Large intestine (tissue), 3 donors: ENCODE data around the gene ABHD17C. TPM values are rescaled to one million over a fixed set of nuclear protein-coding genes. Genes with fewer than 3 reads are reported as not detected.

Experiments
- DNase-seq, 2 donors: peaks; one replicate each; pipeline versions ENCODE4 v3.0.0 to v3.0.0-alpha.2; 2013
- H3K27ac ChIP-seq: one replicate; pipeline ENCODE4 v1.5.1; 2013; ENCODE audit warnings: low read length
- H3K27me3 ChIP-seq: 2 replicates; pipeline ENCODE4 v1.6.1; 2013; ENCODE audit warnings: low read length; ENCODE audit not compliant: control insufficient read depth, insufficient read depth
- H3K36me3 ChIP-seq: 2 replicates; pipeline ENCODE4 v1.6.1; 2013; ENCODE audit warnings: low read length; ENCODE audit not compliant: control insufficient read depth, insufficient read depth
- H3K4me1 ChIP-seq: one replicate; pipeline ENCODE4 v1.6.1; 2013; ENCODE audit warnings: low read length; ENCODE audit not compliant: control insufficient read depth, insufficient read depth
- H3K4me3 ChIP-seq: one replicate; pipeline ENCODE4 v1.5.1; 2013; ENCODE audit warnings: low read length
- H3K9me3 ChIP-seq: one replicate; pipeline ENCODE4 v1.6.1; 2013; ENCODE audit warnings: mild to moderate bottlenecking, low read depth, low read length, moderate library complexity; ENCODE audit not compliant: control insufficient read depth
- WGBS: methylation state at CpG from one replicate; pipeline ENCODE4 v1.1.5; 2013; ENCODE audit warnings: low lambda C conversion rate; ENCODE audit not compliant: insufficient coverage; 5-methylcytosine and 5-hydroxymethylcytosine counted together
- polyA plus RNA-seq: library from polyadenylated mRNA; unstranded; fragments of 120-200 nt; gene quantifications from one replicate; pipeline ENCODE4 v1.2.1, GENCODE V29; 2013

ABHD17C gene
- polyA plus RNA-seq, 1 donor: 50.7 TPM

- DNase-seq: no peak
- Histone ChIP-seq H3K4me3 (no peak overlapping the region), H3K36me3 (no peaks in the 10 kb centered on the region), H3K9me3 (no peaks in the 10 kb centered on the region), H3K27me3 (peaks cover 12% of the 10 kb centered on the region), H3K4me1 (no peaks in the 10 kb centered on the region), H3K27ac (no peak overlapping the region)
- WGBS: no CpG with 5 or more reads among the region's 1 CpG
These were observed 95.9 kb downstream of the ABHD17C start for GRCh38 chr15:80791004-80791403.

- H3K4me1 ChIP-seq: no peaks in the 10 kb centered on the region
- no peak overlapping the region for H3K27ac ChIP-seq
- no peaks in the 10 kb centered on the region for H3K9me3 ChIP-seq
- peaks cover 13% of the 10 kb centered on the region for H3K27me3 ChIP-seq
- no peaks in the 10 kb centered on the region for H3K36me3 ChIP-seq
- H3K4me3 ChIP-seq: no peak overlapping the region
- no CpG with 5 or more reads among the region's 5 CpGs for WGBS
- DNase-seq: no peak
These were observed 101.3 kb downstream of the ABHD17C start for GRCh38 chr15:80796407-80796806.

- DNase-seq: no peak
- H3K4me3 ChIP-seq: no peak overlapping the region
- no peak overlapping the region for H3K27ac ChIP-seq
- no peaks in the 10 kb centered on the region for H3K4me1 ChIP-seq
- H3K9me3 ChIP-seq: no peaks in the 10 kb centered on the region
- H3K27me3 ChIP-seq: peaks cover 8% of the 10 kb centered on the region
- no CpG with 5 or more reads among the region's 3 CpGs for WGBS
- no peaks in the 10 kb centered on the region for H3K36me3 ChIP-seq
These were observed 103.8 kb downstream of the ABHD17C start for GRCh38 chr15:80798911-80799310.

GRCh38 chr15:80800067-80800466 is 105.0 kb downstream of the ABHD17C start:
- H3K9me3 ChIP-seq: no peaks in the 10 kb centered on the region
- peaks cover 3% of the 10 kb centered on the region for H3K27me3 ChIP-seq
- no peaks in the 10 kb centered on the region for H3K4me1 ChIP-seq
- DNase-seq: no peak
- H3K27ac ChIP-seq: no peak overlapping the region
- no CpG with 5 or more reads among the region's 5 CpGs for WGBS
- H3K36me3 ChIP-seq: no peaks in the 10 kb centered on the region
- H3K4me3 ChIP-seq: no peak overlapping the region

GRCh38 chr15:80801891-80802680 is 107.0 kb downstream of the ABHD17C start:
- Histone ChIP-seq H3K27ac (no peak overlapping the region), H3K9me3 (no peaks in the 10 kb centered on the region), H3K27me3 (peaks cover 3% of the 10 kb centered on the region), H3K4me3 (no peak overlapping the region), H3K4me1 (no peaks in the 10 kb centered on the region), H3K36me3 (no peaks in the 10 kb centered on the region)
- WGBS: no CpG with 5 or more reads among the region's 10 CpGs
- DNase-seq: no peak

GRCh38 chr15:80803580-80804525 is 108.7 kb downstream of the ABHD17C start:
- H3K4me3 ChIP-seq: no peak overlapping the region
- H3K27ac ChIP-seq: no peak overlapping the region
- no peaks in the 10 kb centered on the region for H3K9me3 ChIP-seq
- DNase-seq: no peak
- no CpG with 5 or more reads among the region's 7 CpGs for WGBS
- H3K36me3 ChIP-seq: no peaks in the 10 kb centered on the region
- H3K4me1 ChIP-seq: no peaks in the 10 kb centered on the region
- H3K27me3 ChIP-seq: peaks cover 3% of the 10 kb centered on the region

GRCh38 chr15:80804970-80805495 is 109.9 kb downstream of the ABHD17C start:
- WGBS: no CpG with 5 or more reads among the region's 10 CpGs
- H3K4me1 ChIP-seq: no peaks in the 10 kb centered on the region
- H3K9me3 ChIP-seq: no peaks in the 10 kb centered on the region
- H3K27me3 ChIP-seq: peaks cover 3% of the 10 kb centered on the region
- H3K36me3 ChIP-seq: no peaks in the 10 kb centered on the region
- DNase-seq: no peak
- no peak overlapping the region for H3K4me3 ChIP-seq
- H3K27ac ChIP-seq: no peak overlapping the region

Other genes starting within 250 kb of the ABHD17C start
- 2.5 TPM for gene CEMIP, start 84.1 kb downstream of the ABHD17C start, polyA plus RNA-seq